PFSK-1 (cell line): ENCODE measurements around the gene TMEM253.

ENCODE experiments used
- FOXP2 ChIP-seq: optimal IDR thresholded peaks from 2 replicates; pipeline ENCODE3; 2011; ENCODE audit warnings: borderline replicate concordance, control low read depth, inconsistent platforms; ENCODE audit not compliant: insufficient read depth; ENCODE audit errors: extremely low read length, extremely low read depth
- POLR2AphosphoS5 ChIP-seq: IDR thresholded peaks from 2 replicates; pipeline ENCODE4 v1.6.1; 2012; ENCODE audit warnings: low read depth, mild to moderate bottlenecking, control low read depth, low read length, moderate library complexity
- SIN3A ChIP-seq: IDR thresholded peaks from 2 replicates; pipeline ENCODE4 v1.6.1; 2012; ENCODE audit warnings: mild to moderate bottlenecking, low read length, moderate library complexity, borderline replicate concordance; ENCODE audit not compliant: insufficient read depth
- TAF1 ChIP-seq: IDR thresholded peaks from 2 replicates; pipeline ENCODE4 v1.6.1; 2012; ENCODE audit warnings: low read length, control low read depth, borderline replicate concordance; ENCODE audit not compliant: insufficient read depth
- TF ChIP-seq, protein P1 (sequence below), 2 experiments: IDR thresholded peaks; 2 replicates each; pipeline versions ENCODE4 v1.6.1 to v1.8.0; 2011 to 2012; ENCODE audit warnings: low read depth in 2 of 2, low read length in 2 of 2, control low read depth in 1 of 2, inconsistent platforms in 1 of 2, mild to moderate bottlenecking in 1 of 2, moderate library complexity in 1 of 2; ENCODE audit not compliant: insufficient read depth in 1 of 2

TMEM253 gene

DNA sequence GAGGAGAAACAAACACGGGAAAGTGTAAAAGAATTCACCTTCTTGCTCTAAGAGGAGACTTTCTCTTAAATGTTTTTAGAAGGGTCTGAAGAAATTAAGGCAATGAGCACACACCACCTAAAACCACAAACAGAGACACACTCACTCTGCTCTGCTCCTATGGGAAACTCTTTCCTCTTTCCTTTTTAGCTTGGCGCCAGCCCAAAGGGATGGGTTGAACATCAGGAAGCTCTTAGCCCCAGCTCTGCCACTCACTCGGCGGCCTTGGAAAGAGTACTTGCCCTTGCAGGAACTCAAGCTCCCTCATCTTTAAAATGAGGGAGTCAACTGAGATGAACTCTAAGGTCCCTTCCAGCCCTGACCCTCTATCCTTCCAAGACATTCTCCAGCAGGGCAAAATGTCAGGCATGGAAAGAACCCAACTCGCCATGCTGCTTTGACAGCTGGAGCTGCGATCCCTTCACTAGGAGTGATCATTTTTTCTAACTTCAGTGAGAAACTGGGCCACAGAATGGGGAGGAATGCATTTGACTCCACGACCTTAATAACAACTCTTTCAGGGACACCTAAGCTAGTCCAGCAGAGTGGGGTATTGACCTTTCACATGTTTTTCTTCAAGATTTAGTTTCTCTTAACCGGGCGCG, 44.2 kb upstream of the TMEM253 start:
- TF ChIP-seq POLR2AphosphoS5 (no peak), SIN3A (no peak), FOXP2 (no peak), TAF1 (no peak)
- TF ChIP-seq, protein P1, sequence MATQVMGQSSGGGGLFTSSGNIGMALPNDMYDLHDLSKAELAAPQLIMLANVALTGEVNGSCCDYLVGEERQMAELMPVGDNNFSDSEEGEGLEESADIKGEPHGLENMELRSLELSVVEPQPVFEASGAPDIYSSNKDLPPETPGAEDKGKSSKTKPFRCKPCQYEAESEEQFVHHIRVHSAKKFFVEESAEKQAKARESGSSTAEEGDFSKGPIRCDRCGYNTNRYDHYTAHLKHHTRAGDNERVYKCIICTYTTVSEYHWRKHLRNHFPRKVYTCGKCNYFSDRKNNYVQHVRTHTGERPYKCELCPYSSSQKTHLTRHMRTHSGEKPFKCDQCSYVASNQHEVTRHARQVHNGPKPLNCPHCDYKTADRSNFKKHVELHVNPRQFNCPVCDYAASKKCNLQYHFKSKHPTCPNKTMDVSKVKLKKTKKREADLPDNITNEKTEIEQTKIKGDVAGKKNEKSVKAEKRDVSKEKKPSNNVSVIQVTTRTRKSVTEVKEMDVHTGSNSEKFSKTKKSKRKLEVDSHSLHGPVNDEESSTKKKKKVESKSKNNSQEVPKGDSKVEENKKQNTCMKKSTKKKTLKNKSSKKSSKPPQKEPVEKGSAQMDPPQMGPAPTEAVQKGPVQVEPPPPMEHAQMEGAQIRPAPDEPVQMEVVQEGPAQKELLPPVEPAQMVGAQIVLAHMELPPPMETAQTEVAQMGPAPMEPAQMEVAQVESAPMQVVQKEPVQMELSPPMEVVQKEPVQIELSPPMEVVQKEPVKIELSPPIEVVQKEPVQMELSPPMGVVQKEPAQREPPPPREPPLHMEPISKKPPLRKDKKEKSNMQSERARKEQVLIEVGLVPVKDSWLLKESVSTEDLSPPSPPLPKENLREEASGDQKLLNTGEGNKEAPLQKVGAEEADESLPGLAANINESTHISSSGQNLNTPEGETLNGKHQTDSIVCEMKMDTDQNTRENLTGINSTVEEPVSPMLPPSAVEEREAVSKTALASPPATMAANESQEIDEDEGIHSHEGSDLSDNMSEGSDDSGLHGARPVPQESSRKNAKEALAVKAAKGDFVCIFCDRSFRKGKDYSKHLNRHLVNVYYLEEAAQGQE (IDR thresholded peaks at IDR 0.05; ENCODE audit: insufficient read depth in 1 of 2, low read depth in 2 of 2, low read length in 2 of 2): no peak

DNA sequence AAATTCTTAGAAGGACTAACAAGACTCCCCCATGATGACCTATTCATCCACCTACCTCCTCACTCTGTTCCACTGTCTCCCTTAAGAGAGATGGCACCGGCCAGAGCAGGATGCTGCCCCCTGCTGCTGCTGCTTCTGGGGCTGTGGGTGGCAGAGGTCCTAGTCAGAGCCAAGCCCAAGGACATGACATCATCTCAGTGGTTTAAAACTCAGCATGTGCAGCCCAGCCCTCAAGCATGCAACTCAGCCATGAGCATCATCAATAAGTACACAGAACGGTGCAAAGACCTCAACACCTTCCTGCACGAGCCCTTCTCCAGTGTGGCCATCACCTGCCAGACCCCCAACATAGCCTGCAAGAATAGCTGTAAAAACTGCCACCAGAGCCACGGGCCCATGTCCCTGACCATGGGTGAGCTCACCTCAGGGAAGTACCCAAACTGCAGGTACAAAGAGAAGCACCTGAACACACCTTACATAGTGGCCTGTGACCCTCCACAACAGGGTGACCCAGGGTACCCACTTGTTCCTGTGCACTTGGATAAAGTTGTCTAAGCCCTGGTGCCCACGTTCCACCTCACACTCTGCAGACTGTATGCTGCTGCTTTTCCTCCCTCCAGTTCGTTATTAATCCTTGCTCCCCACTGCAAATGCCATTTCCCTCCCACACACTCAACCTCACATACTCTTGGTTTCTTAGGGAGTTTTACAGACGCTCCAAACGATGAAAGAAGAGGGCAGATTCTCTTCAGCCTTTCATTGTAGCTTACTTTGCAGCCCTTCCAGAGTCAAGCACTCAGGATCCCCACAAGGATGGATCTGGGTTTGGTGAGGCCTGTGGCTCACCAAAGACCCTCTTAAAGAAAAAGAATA, 42.8 kb upstream of the TMEM253 start, which contains the start of gene RNASE8:
Gene RNASE8 (plus strand): TSS at position 20 of the 873 bp plus-strand sequence. CDS start 71 bp downstream, at position 91.
- TF ChIP-seq SIN3A: no peak
- no peak for TF ChIP-seq POLR2AphosphoS5
- TF ChIP-seq, protein P1 (IDR thresholded peaks at IDR 0.05; ENCODE audit: insufficient read depth in 1 of 2, low read depth in 2 of 2, low read length in 2 of 2): no peak
- TF ChIP-seq FOXP2: no peak
- TF ChIP-seq TAF1: no peak

DNA sequence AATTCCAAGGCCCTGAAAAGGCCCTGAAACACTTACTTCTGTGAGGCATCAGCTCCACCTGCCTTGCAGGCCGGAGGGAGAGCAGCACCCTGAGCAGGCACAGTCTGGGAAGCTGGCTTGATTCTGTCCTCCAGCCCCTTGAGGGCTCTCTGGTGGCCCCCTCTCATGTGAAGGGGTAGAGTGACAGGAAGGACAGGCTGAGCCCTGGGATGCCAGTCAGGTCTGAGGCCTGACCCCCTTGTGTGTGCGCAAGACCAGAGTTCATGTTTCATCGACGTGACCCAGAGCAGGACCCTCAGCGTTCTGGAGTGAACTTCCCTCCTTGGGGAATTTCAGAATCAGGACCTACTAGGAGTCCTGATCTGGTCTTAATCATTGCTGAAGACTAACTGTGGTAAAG, 42.0 kb upstream of the TMEM253 start:
- TF ChIP-seq TAF1: no peak

DNA sequence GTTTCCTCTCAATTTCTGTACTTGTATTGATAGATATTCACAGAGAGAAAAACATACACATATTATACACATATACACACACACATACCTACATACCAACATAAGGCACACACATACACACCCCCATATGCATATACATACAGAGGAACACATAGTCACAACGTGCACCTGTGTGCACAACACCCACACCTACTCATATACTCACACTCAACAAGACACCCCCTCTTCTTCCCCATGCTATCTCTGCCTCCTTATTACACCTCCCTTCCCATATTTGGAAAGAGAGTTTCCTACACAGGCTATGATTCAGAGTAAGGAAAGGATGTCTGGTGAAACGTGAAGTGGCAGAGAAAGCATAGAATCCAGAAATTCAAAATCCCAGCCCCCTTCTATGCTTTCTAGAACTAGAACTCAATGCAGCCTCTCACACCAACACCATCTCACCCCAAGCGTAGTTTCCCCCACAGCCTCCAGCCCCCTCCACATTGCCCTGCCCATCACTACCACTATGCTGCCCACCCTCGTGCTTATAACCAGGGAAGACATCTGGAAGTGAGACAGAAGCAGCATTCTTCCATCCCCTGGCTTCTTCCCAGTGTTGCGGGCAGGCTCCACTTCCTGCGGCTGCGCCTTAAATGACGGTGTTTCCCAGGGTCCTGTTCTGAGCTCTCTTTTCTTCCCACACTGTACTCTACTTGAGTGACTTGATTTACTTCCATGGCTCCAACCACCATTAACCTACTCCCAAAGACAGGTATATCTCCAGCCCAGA, 40.8 kb upstream of the TMEM253 start:
- no peak for TF ChIP-seq TAF1
- TF ChIP-seq, protein P1 (IDR thresholded peaks at IDR 0.05; ENCODE audit: insufficient read depth in 1 of 2, low read depth in 2 of 2, low read length in 2 of 2): no peak
- TF ChIP-seq FOXP2: no peak
- TF ChIP-seq POLR2AphosphoS5: no peak
- TF ChIP-seq SIN3A: no peak

DNA sequence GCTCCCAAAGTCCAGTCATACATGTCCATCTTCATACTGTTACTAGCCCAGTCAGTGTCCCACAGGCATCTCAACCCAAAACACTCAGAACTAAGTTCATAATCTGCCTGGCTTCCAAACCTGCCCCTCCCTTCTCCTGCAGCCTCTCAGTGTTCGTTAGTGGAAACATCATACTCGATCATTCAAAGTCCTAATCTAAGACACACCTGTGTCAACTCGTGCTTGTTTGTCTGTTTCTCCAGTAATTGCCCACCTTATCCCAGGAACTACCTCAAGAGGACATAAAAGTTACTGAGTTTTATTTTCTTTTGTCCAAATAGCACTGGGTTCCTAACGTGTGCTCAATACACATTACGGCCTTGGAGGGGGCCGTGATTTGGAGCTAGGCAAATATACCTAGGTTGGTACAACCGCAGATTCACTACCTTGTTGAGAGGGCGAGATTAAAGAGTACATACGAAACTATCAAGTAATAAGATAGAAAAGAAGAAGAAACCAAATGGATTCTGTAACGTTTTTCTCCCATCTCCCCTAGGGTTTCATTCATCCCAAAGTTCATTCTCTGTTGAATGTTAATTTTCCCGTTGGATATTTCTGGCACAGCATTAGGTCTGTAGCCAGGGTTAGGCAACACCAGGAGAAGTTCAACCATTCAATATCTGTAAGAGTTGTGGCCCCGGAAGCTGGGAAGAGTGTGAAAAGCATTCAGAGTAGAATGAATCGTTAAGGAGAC, 40.1 kb upstream of the TMEM253 start:
- TF ChIP-seq SIN3A (no peak), POLR2AphosphoS5 (no peak), FOXP2 (no peak), TAF1 (no peak)
- TF ChIP-seq, protein P1 (IDR thresholded peaks at IDR 0.05; ENCODE audit: insufficient read depth in 1 of 2, low read depth in 2 of 2, low read length in 2 of 2): no peak
